Ectodermal cell (in vitro differentiated cells): ENCODE measurements around the gene NAA15.
"Not testable (repeated sequence)": the region's sequence is repeated elsewhere in the genome, so short reads cannot be mapped to it uniquely, and the experiment has no call there.

Experiments used
- H3K27ac ChIP-seq: 2 replicates; pipeline ENCODE4 v1.7.0; 2013; ENCODE audit warnings: mild to moderate bottlenecking, low read depth, low read length; ENCODE audit not compliant: insufficient read depth, poor library complexity, severe bottlenecking
- H3K27me3 ChIP-seq: 2 replicates; pipeline ENCODE4 v1.7.0; 2013; ENCODE audit warnings: mild to moderate bottlenecking, low read length; ENCODE audit not compliant: insufficient read depth, control insufficient read depth, poor library complexity, severe bottlenecking
- H3K36me3 ChIP-seq: one replicate; pipeline ENCODE4 v1.7.0; 2013; ENCODE audit warnings: low read length; ENCODE audit not compliant: control insufficient read depth, insufficient read depth
- H3K4me1 ChIP-seq: one replicate; pipeline ENCODE4 v1.7.0; 2013; ENCODE audit warnings: low read length; ENCODE audit not compliant: control insufficient read depth, insufficient read depth
- H3K4me3 ChIP-seq: 2 replicates; pipeline ENCODE4 v1.7.0; 2013; ENCODE audit warnings: low read depth, low read length, control low read depth; ENCODE audit not compliant: insufficient read depth
- H3K9me3 ChIP-seq: 2 replicates; pipeline ENCODE4 v1.7.0; 2013; ENCODE audit warnings: mild to moderate bottlenecking, low read length, moderate library complexity; ENCODE audit not compliant: control insufficient read depth
- WGBS, 2 experiments: methylation state at CpG; one replicate each; pipeline ENCODE4 v1.1.7; 2013; ENCODE audit warnings: missing lambda C conversion rate in 2 of 2; 5-methylcytosine and 5-hydroxymethylcytosine counted together

The NAA15 gene

DNA sequence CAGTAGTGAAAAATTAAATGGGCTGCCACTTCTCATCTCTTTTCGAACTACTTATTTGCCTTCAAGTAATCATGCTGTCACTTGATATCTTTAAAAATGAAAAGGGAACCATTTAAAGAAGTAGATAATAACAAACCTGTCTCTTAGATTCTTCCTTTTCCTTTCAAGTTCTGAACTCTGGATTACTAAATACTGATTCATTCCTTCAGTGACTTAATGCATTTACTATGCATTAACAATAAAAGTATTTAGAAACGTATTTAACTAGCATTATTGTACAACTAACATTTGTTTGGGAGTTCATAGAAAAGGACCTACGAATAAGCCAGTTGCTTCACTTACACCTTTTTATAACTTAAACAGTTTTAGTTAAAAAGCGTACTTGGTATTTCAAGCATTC is 91.5 kb downstream of the NAA15 start:
- 95 to 97% methylated on average over 2 to 3 of the region's 4 CpGs for WGBS, 2 experiments
- Histone ChIP-seq H3K27me3 (no peaks in the 10 kb centered on the region), H3K27ac (no peak overlapping the region), H3K4me1 (no peaks in the 10 kb centered on the region), H3K4me3 (no peak overlapping the region), H3K9me3 (no peaks in the 10 kb centered on the region), H3K36me3 (peaks cover 14% of the 10 kb centered on the region)

DNA sequence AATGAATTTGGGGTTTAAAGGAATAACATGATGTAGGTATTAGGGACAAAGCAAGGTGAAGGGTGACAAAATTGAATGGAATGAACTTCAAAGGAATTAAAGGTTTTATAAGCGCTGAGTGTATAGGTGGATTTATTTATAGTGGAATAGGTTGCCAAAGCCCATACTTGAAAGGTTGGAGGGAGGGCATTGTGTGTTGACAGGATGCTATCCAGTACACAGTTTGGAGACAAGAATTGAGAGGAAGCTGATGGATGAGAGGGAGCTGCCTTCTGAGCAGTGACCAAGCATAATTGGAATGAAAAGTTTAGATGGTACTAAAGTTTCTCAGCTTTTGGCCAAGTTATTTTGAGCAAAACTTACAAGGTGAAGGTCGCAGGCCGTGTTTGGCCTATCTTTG is 100.1 kb downstream of the NAA15 start:
- Histone ChIP-seq H3K4me1 (no peaks in the 10 kb centered on the region), H3K27me3 (no peaks in the 10 kb centered on the region), H3K4me3 (no peak overlapping the region), H3K9me3 (no peaks in the 10 kb centered on the region), H3K36me3 (no peaks in the 10 kb centered on the region), H3K27ac (no peak overlapping the region)
- 97% methylated on average over 3 of the region's 3 CpGs for WGBS, 2 experiments

DNA sequence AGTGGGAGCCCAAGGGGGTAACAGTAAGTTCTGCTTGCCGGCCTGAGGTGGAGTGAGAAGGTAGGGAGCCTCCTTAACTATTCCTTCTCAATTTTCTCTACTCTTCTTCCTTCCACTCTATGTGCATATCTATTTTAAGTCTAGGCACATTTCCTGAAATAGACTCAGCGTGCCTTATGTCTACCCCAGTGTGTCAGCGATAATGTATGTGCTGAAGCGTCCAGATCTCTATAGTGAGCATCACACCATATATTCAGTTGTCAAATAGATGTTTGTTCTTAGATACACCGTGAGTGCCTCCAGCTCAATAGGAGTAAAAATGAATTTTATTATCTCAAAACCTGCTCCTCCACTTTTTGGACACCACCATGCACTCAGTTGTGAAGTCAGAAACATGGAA is 101.1 kb downstream of the NAA15 start:
- 97% methylated on average over 5 of the region's 5 CpGs for WGBS, 2 experiments
- no peak overlapping the region for H3K4me3 ChIP-seq

DNA sequence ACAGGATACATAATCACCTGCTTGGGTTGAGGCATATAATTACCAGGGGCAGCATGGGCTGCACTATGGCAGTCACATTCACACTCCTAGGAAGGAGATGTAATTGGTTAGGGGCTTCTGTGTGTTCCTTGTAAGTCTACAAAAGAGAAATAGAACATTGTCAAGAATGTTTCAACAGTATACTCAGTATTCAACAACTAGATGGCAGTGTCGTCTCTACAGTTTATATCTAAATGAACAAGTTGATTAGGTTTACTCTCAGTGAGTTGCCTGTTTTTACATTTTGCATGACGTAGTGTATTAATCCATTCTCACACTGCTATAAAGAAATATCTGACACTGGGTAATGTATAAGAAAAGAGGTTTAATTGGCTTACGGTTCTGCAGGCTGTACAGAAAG is 102.2 kb downstream of the NAA15 start:
- no peak overlapping the region for H3K4me3 ChIP-seq
- H3K36me3 ChIP-seq = no peaks in the 10 kb centered on the region
- 98 to 99% methylated on average over 2 of the region's 3 CpGs for WGBS, 2 experiments
- H3K9me3 ChIP-seq = no peaks in the 10 kb centered on the region
- H3K4me1 ChIP-seq = no peaks in the 10 kb centered on the region
- H3K27me3 ChIP-seq = no peaks in the 10 kb centered on the region
- no peak overlapping the region for H3K27ac ChIP-seq

More for the DNA sequence above, 101.1 kb downstream of the NAA15 start:
- Histone ChIP-seq H3K36me3 (no peaks in the 10 kb centered on the region), H3K27me3 (no peaks in the 10 kb centered on the region), H3K27ac (no peak overlapping the region), H3K9me3 (no peaks in the 10 kb centered on the region), H3K4me1 (no peaks in the 10 kb centered on the region)

DNA sequence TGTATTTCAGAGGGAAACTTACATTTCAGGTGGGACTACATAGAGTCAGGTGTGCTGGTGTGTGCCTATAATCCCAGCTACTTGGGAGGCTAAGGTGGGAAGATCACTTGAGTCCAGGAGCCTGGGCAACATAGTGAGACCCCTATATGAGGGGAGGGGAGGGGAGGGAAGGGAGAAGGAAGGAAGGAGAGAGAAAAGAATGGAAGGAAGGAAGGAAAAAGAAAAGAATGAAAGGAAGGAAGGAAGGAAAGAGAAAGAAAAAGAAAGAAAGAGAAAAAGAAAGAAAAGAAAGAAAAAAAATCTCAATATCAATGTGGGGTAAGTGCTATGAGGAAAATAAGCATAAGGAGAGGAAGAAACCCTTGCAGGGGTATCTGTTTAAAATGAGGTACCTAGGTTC is 109.0 kb downstream of the NAA15 start:
- Histone ChIP-seq H3K4me1 (no peaks in the 10 kb centered on the region), H3K27ac (no peak overlapping the region), H3K4me3 (no peak overlapping the region), H3K36me3 (no peaks in the 10 kb centered on the region), H3K9me3 (no peaks in the 10 kb centered on the region), H3K27me3 (no peaks in the 10 kb centered on the region)

DNA sequence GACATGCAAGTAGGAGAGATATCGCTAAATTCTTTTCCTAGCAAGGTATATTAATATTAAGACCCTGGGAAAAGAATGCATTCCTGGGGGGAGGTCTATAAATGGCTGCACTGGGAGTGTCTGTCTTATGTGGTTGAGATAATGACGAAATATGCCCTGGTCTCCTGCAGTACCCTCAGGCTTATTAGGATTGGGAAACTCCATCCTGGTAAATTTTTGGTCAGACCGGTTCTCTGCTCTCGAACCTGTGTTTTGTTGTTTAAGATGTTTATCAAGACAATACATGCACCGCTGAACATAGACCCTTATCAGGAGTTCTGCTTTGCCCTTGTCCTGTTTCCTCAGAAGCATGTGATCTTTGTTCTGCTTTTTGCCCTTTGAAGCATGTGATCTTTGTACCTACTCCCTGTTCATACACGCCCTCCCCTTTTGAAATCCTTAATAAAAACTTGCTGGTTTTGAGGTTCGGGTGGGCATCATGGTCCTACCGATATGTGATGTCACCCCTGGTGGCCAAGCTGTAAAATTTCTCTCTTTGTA is 113.4 kb downstream of the NAA15 start:
- H3K4me3 ChIP-seq, H3K27me3 ChIP-seq, H3K36me3 ChIP-seq, H3K27ac ChIP-seq, H3K4me1 ChIP-seq, H3K9me3 ChIP-seq: not testable (repeated sequence)
- WGBS, 2 experiments = 95 to 96% methylated on average over 8 of the region's 8 CpGs

DNA sequence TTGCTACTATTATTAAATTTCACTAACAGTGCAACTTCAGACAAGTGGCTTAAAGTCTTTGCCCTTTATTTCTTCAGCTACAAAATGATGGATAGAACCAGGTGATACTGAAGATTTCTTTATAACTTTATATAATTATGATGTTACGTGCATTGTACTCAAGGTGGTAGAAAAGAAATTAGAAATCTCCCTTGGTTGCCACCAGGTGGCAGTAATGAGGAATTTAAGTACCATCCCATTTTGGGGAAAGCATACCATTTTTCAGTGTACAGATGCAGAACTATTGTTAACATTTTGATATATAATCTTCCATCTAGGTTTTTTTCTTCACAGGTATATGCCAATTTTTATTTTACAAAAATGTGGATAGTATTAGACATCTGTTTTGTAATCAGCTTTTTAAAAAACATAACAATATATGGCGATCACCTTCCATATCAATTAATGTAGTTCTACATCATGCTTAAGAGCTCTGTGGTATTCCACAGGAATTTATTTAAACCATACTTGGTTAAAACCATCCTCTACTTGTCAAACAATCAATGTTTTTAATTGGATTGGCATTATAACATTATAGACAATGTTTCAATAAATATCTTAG is 114.9 kb downstream of the NAA15 start:
- Histone ChIP-seq H3K4me1 (no peaks in the 10 kb centered on the region), H3K27me3 (no peaks in the 10 kb centered on the region), H3K4me3 (no peak overlapping the region), H3K27ac (no peak overlapping the region), H3K36me3 (no peaks in the 10 kb centered on the region), H3K9me3 (no peaks in the 10 kb centered on the region)
- 88 to 91% methylated on average over 1 to 2 of the region's 2 CpGs for WGBS, 2 experiments

DNA sequence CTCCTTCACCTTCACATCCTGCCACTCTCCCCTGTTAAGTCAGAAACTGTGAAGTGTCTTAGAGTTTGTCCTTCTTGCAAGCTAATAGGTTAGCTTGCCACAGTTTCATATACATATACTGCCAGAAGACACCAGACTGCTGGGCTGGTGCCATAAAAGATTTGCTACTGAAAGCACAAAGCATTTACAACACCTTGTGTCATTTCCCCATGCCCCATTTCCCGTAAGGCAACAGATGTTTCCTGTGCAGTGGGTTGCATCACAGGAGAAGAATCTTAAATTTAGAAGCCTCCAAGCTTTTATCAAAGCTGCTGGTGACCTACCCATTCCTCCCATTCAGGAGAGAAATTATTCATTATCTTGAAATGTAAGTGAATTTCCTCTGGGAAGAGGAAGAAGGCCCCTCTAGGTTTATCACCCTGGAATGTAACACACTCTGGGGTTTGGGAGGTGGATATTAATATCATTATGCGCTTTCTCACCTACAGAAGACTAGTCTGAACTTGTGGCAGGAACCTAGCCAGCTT is 118.1 kb downstream of the NAA15 start:
- H3K27ac ChIP-seq = no peak overlapping the region
- no peak overlapping the region for H3K4me3 ChIP-seq
- WGBS, 2 experiments = 100% methylated on average over 2 of the region's 2 CpGs
- no peaks in the 10 kb centered on the region for H3K4me1 ChIP-seq
- no peaks in the 10 kb centered on the region for H3K36me3 ChIP-seq
- H3K27me3 ChIP-seq = no peaks in the 10 kb centered on the region
- no peaks in the 10 kb centered on the region for H3K9me3 ChIP-seq

DNA sequence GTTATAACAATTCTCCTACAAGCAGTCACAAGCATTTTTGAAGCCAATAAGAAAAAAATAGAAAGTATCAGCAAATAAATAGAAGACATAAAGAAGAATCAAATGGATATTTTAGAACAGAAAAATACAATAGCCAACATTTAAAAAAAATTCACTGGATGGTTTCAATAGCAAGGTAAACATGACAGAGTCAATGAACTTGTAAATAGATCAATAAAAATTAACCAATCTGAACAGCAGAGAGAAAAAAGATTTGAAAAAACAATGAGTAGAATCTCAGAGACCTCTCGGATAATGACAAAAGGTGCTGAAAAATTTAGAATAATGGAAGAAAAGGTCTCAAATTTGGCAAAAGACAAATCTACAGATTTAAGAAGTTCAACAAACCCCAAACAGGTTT is 119.3 kb downstream of the NAA15 start:
- Histone ChIP-seq H3K4me1 (no peaks in the 10 kb centered on the region), H3K27me3 (no peaks in the 10 kb centered on the region), H3K36me3 (no peaks in the 10 kb centered on the region), H3K27ac (no peak overlapping the region), H3K4me3 (no peak overlapping the region), H3K9me3 (no peaks in the 10 kb centered on the region)
- WGBS, 2 experiments = 100% methylated on average over 1 of the region's 1 CpG

DNA sequence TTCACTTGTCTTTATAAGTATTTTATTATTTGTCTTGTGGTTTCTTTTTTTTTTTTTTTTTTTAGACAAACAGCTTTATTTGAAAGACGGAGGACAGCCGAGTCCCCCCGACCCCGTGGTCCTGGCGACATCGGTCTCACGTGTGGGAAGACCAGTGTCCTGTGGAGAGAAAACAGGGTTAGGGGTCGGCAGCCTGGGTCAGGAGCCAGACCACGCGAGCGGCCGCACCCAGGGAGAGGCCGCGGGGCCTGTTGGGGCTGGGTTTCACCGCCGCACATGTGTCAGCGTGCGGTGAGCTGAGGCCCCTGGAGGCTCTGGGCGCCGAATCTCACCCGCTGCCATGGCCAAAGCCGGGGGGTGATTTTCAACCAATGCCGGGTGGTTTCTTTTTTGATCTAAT is 134.8 kb downstream of the NAA15 start:
- Histone ChIP-seq H3K9me3 (no peaks in the 10 kb centered on the region), H3K36me3 (peaks cover 5% of the 10 kb centered on the region), H3K4me1 (no peaks in the 10 kb centered on the region), H3K4me3 (no peak overlapping the region), H3K27me3 (no peaks in the 10 kb centered on the region), H3K27ac (no peak overlapping the region)
- WGBS, 2 experiments = 97 to 98% methylated on average over 23 of the region's 23 CpGs
